HG03135 (cell line): ENCODE data around the gene DGKH.
"Not testable (repeated sequence)": the region's sequence is repeated elsewhere in the genome, so short reads cannot be mapped to it uniquely, and the experiment has no call there.

Experiments
- ATAC-seq: cut with Tn5 transposase; IDR thresholded peaks from one replicate; pipeline ENCODE4 v1.9.1; 2021; ENCODE audit warnings: mild to moderate bottlenecking, moderate library complexity; ENCODE audit not compliant: unreplicated experiment

The DGKH gene

DNA sequence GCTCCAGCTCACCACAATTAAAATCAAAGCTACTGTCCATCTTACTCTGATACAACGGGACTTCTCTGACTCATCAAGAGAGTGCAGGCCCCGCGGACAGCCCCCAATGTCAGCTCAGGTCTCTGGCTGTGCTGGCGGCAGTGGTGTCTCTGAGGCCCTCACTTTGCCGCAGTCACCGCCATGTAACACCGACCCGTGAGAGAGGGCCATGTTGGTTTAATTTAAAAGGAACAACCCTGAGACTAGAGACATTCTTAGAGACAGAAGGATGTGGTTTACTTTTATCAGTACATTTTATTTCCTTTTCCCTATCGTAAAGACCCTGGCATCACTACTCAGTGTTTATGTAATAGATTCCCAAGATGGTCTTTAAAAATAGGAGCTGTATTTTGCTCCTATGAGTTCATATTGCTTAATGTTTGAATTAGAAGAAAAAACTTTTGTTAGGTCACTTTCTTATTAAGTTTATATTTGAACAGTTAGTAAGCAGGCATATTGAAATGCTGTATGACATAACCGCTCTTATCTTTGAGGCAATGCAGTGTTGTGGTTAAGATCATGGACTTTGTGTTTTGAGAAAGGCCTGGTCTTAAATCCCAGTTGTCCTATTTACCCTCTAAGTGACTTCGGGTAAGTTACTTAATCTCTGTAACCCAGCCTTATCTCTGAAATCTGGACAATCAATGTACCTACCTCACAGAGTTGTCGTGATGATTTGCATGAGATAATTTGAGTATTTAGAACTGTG, 23.4 kb downstream of the DGKH start:
- ATAC-seq, result no peak

DNA sequence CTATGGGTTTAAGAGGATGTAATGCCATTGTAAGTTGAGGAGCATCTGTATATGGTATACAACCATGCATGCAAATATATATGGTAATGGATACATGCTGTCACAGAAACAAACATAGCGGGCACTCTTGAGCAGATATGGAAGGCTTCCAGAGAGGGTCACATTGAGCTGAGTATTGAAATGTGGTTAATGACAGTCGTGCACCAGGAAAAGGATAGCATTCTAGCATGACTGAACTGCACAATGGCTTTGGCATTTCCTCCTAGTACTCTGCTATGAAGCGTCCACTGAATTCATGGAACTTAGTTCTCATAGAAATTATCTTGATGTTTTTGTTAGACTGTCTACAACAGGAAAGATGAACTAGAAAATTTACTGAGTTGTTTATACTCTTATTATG, 25.2 kb downstream of the DGKH start:
- no peak for ATAC-seq

- ATAC-seq, result no peak
Observed at GRCh38 chr13:42075517-42075916, 27.1 kb downstream of the DGKH start.

- no peak for ATAC-seq
Observed at GRCh38 chr13:42076309-42076713, 27.9 kb downstream of the DGKH start.

- ATAC-seq, result no peak
Observed at GRCh38 chr13:42078128-42078808, 29.8 kb downstream of the DGKH start.

DNA sequence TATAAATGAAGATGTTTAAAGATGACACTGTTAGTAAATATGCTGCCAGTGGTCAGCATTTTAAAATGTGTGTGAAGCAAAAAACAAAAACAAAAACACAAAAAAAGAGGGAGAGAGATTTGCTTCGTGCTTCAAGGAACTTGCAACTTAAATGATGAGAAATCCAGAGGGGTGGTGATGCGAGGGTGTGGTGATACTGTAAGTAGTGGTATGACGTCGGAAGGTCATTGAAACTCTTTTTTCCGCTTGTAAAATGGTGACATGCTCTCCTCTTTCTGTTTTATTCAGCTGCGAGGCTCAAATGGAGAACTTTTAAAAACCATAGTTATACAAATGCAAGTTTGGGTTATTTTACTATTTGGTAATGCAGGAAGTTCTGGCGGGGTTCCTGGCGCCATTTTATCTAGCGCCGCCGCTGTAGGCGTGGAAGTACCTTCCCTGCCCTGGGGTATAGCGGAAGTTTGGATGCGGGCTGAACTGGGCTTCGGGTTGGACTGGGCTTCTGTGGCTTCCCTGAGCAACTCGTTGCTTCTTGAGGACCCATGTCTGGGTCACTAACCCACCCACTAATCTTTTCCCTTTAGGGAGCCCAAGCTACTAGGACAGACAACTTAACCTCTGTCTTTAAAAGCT, 34.8 kb downstream of the DGKH start:
- ATAC-seq, result no peak

- no peak for ATAC-seq
Observed at GRCh38 chr13:42084722-42085121, 36.3 kb downstream of the DGKH start.

DNA sequence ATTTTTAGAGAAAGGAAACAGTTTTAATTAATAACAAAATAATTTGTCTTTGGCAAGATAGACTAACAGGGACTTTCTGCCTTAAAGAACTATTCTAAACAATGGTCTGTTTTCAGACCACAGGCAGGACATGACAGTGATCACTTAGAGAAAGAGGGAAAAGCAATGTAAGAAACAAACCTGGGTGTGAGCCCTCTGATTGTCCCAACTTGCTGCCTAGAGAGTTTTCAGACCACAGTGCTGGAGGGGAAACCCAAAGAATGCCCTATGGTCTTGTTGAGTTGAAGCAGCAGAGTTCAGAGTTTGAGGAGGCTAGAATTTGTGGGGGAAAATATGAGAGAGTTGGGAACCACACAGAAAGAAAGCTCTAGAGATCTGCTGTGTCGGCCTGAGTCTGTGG, 38.1 kb downstream of the DGKH start:
- ATAC-seq, result no peak

GRCh38 chr13:42094516-42095040, 46.1 kb downstream of the DGKH start:
- no peak for ATAC-seq

GRCh38 chr13:42096222-42096621, 47.8 kb downstream of the DGKH start:
- ATAC-seq, result not testable (repeated sequence)

GRCh38 chr13:42099962-42100675, 51.7 kb downstream of the DGKH start:
- ATAC-seq, result no peak

GRCh38 chr13:42100960-42101359, 52.5 kb downstream of the DGKH start:
- no peak for ATAC-seq

DNA sequence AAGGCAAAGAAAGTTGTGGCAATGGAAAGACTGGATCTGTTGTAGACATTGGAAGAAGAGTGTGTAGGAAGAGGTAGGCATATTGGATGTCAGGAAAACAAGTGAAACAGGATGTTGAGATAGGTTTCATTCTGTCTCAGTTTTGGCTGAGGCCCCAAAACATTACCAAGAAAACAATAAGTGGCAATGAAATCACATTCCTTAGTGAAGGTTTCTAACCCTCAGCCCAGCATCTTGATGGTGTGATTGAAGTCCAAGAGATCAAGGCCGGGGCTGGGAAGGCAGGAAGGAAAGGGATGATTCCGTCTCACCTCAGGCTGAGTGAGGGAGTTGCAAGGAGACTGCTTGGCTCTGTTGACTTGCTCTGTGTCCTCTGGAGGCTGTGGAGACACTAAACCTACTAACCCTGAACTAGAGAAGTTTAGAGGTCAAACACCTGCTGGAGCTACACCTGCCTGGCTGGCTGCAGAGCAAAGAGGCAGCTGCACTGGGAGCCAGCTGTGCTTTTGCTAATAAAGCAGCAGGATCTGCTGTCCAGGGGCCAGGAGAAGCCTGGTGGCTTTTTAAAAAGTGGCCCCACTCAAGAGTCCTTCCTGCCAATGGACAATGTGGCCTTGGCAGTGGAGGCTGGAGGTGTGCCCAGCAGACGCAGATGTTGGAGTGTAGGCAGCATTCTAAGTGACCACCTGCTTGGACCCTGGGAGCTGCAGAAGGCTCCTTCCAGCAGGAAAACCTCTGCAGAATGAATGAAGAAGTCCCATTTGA, 53.6 kb downstream of the DGKH start:
- no peak for ATAC-seq

DNA sequence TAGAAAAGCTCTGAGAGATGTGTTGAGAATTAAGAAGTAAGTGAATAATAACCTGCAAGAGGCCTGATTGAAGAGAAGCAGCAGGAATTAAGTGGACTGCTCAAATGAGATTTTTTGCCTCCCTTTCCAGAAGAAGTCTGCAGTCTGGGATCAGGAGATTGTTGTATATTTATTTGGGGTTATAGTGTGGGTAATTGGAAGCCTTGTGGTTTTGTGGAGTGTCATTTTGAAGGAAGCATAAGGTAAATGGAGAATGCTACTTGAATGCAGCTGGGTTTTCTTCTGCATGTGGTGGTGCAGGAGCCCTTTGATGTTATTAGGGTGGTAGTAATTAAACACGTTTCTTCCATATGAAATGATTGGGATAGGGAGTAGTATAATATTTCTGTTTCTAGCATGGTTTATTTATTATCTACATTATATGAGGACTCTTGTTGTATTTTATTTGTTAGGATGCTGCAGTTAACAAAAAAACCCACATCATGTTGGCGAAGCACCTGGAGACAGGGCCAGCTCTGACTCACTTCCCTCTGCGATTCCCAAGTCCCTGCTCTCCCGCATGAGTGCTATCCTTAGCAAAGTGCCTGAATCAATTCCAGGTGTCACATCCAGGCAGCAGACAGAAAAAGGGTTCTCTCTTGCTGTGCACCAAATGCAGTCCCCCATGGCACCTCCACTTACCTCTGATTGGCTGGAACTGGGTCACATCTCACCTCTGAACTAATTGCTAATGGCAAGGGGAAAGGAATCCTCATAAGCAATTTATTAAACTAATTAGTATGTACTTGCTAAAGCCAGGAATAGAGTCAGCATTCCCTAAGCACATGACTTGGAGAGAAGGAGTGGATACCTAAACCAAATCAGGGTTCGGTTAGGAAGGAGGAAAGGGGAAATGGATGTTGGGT, 54.8 kb downstream of the DGKH start:
- ATAC-seq, result no peak

GRCh38 chr13:42106998-42107397, 58.5 kb downstream of the DGKH start:
- ATAC-seq, result no peak

DNA sequence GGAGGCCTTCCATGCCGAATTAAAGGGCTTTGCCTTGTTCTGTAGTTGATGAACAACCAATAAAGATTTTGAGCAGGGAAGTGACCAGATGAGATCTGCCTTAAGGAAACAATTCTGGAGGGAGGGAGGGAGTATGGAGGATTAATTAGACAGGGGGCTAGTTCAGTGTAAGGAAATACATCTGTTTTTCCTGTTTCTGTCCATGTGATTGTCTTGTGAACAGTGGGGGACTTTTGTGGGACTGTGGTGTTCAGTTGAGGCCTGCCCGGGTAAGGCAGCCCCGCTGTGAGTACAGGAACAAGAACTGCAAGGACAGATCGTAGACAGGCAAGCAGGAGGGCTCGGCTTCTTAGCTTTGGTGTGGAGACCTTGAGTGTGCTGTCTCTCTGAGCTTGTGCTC, 59.0 kb downstream of the DGKH start:
- no peak for ATAC-seq

DNA sequence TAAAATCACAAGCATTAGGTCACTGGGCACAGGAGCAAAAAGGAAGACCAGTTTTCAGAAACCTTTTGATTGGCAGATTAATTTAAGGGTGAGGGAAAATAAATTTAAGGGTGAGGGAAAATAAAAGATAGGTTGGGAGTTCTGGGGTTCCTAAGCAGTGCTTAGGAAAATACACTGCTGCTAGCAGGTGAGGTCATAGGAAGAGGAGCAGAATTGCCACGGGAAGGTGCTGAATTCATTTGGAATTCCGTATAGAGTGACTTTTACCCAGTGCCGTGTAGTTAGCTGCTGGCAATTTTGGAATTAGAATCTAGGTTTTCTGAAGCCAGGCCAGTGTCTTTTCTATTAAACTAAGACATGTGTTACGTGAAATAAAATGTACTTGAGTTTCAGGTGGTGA, 59.8 kb downstream of the DGKH start:
- no peak for ATAC-seq

- no peak for ATAC-seq
Observed at GRCh38 chr13:42109957-42110356, 61.5 kb downstream of the DGKH start.

DNA sequence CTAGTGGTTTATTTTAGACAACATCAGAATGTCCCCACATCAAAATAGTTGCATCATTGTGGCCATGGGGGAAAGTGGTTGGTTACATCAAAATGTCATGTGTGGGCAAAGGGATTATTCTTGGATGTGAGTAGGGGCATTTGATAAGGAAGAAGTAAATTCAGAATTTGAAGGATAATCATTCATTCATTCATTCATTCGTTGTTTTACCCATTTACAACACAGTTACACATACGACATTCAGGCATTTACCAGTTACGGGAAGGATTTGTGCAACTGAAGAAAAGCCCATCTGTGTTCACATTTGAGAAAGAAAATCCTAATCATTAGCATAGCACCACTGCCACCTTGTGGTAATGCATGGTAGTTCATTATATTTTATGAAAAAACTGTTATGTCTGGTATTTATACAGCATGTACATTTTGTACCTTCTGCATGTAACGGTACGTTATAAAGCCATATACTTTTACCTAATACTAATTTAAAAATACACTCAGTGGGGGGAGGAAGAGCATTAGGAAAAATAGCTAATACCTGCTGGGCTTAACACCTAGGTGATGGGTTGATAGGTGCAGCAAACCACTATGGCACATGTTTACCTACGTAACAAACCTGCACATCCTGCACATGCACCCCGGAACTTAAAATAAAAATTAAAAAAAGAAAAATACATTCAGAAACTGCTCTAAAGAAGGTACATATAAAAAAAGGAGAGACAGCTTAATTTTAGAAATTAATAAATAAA, 62.1 kb downstream of the DGKH start:
- ATAC-seq, result no peak
